ENCODE results near the gene GGTA1. TPM values are rescaled to one million over a fixed set of nuclear protein-coding genes. Genes with fewer than 3 reads are reported as not detected.
"Not testable (repeated sequence)": the region's sequence is repeated elsewhere in the genome, so short reads cannot be mapped to it uniquely, and the experiment has no call there.

GGTA1 gene
- polyA plus RNA-seq, 1 experiment = not detected

DNA sequence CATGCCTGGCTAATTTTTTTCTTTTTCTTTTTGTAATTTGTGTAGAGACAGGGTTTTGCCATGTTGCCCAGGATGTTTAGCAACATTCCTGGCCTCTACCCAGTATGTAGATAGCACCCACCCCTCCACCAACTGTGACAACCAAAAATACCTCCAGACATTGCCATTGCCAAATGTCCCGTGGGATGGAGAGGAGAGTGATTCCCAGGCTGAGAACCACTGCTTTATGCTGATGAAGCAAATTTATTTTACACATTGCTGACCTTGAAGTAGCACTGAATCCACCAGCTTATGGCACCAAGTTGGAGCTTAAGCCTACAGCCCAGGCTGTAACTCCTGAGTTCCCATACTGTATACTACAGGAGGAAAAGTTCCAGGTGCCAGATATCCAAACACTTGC, 58.5 kb downstream of the GGTA1 start:
- CTCF ChIA-PET = interaction anchor here (0.7 to 4.0 kb wide), 8 partner anchors 13 to 455 kb away, joined by 3 to 39 read pairs (median 4); no protein-coding TSS in a partner anchor

GRCh38 chr9:121439711-121440664, 59.7 kb downstream of the GGTA1 start:
- H3K27me3 ChIP-seq (ENCODE audit: control insufficient read depth, insufficient read depth, low read length) = peaks cover 50% of the 10 kb centered on the region
- ChIA-PET CTCF (interaction anchor here (0.5 to 4.0 kb wide), 22 partner anchors 10 to 789 kb away, joined by 3 to 39 read pairs (median 4); no protein-coding TSS in a partner anchor), POLR2A (interaction anchor here (0.7 kb wide), 1 partner anchor 120 kb away, joined by 4 read pairs; no protein-coding TSS in a partner anchor)
- no peak overlapping the region for H3K4me3 ChIP-seq (ENCODE audit: low read depth, low read length)
- DNase-seq (ENCODE audit: low read depth, low spot score) = no peak
- no peaks in the 10 kb centered on the region for H3K9me3 ChIP-seq (ENCODE audit: control insufficient read depth, insufficient read depth, low read length)
- TF ChIP-seq CTCF (IDR thresholded peaks at IDR 0.05; ENCODE audit: low read depth, low read length) = peak; percentile 55
- no peak overlapping the region for H3K27ac ChIP-seq (ENCODE audit: low read depth, low read length)

More for the DNA sequence above, 58.5 kb downstream of the GGTA1 start:
- no peak for DNase-seq (ENCODE audit: low read depth, low spot score)
- no peak for TF ChIP-seq CTCF (IDR thresholded peaks at IDR 0.05; ENCODE audit: low read depth, low read length)
- Histone ChIP-seq H3K27me3 (ENCODE audit: control insufficient read depth, insufficient read depth, low read length) (peaks cover 57% of the 10 kb centered on the region), H3K27ac (ENCODE audit: low read depth, low read length) (no peak overlapping the region), H3K9me3 (ENCODE audit: control insufficient read depth, insufficient read depth, low read length) (no peaks in the 10 kb centered on the region), H3K4me3 (ENCODE audit: low read depth, low read length) (no peak overlapping the region)
- POLR2A ChIA-PET = no interaction called here

DNA sequence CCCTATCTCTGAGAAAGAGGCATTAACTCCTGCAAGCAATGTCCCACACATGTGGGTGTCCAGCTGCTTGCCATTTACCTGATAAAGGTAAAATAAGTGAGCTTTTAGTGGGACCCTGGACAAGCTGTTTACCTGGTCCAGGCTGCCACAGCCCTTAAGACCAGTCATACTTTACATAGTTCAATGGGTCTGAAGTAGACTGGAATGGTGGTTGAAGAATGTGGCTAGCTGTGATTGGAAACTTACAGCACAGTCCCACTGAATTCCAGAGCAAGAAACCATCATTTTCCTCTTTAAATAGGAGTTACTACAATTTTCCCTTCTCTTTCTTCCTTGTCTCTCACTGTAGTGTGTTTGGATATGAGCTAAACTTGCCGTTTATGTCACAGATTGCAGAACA, 60.6 kb downstream of the GGTA1 start:
- Histone ChIP-seq H3K27ac (ENCODE audit: low read depth, low read length) (no peak overlapping the region), H3K9me3 (ENCODE audit: control insufficient read depth, insufficient read depth, low read length) (no peaks in the 10 kb centered on the region), H3K27me3 (ENCODE audit: control insufficient read depth, insufficient read depth, low read length) (peaks cover 42% of the 10 kb centered on the region), H3K4me3 (ENCODE audit: low read depth, low read length) (no peak overlapping the region)
- ChIA-PET CTCF (interaction anchor here (0.5 to 4.0 kb wide), 7 partner anchors 12 to 225 kb away, joined by 3 to 39 read pairs (median 7); no protein-coding TSS in a partner anchor), POLR2A (no interaction called here)
- DNase-seq (ENCODE audit: low read depth, low spot score) = no peak
- TF ChIP-seq CTCF (IDR thresholded peaks at IDR 0.05; ENCODE audit: low read depth, low read length) = no peak

DNA sequence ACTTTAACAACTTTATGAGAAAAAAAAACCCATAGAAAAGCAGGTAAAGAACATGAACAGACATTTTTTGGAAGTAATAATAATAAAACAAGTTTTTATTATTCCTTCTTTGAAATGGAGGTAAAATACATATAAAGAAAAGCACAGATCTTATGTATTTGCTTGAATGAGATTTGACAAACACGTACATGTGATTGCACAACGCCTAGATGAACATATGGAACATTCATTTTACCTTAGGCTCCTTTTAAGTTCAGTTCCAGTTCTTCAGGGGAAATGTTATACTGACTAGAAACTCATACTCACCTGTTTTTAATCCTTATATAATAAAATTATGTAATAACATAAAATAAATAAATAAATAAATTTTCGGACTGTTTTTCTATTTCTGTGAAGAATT, 61.8 kb downstream of the GGTA1 start:
- H3K9me3 ChIP-seq (ENCODE audit: control insufficient read depth, insufficient read depth, low read length) = no peaks in the 10 kb centered on the region
- POLR2A ChIA-PET = no interaction called here
- H3K27me3 ChIP-seq (ENCODE audit: control insufficient read depth, insufficient read depth, low read length) = peaks cover 39% of the 10 kb centered on the region
- no peak overlapping the region for H3K4me3 ChIP-seq (ENCODE audit: low read depth, low read length)
- no peak for DNase-seq (ENCODE audit: low read depth, low spot score)
- CTCF ChIA-PET = interaction anchor here (4.0 kb wide), 1 partner anchor 224 kb away, joined by 38 read pairs; no protein-coding TSS in a partner anchor
- no peak for TF ChIP-seq CTCF (IDR thresholded peaks at IDR 0.05; ENCODE audit: low read depth, low read length)
- no peak overlapping the region for H3K27ac ChIP-seq (ENCODE audit: low read depth, low read length)

DNA sequence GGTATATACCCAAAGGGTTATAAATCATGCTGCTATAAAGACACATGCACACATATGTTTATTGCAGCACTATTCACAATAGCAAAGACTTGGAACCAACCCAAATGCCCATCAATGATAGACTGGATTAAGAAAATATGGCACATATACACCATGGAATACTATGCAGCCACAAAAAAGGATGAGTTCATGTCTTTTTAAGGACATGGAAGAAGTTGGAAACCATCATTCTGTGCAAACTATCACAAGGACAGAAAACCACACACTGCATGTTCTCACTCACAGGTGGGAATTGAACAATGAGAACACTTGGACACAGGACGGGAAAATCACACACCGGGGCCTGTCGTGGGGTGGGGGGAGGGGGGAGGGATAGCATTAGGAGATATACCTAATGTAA, 62.6 kb downstream of the GGTA1 start:
- H3K27me3 ChIP-seq (ENCODE audit: control insufficient read depth, insufficient read depth, low read length) = peaks cover 31% of the 10 kb centered on the region
- H3K4me3 ChIP-seq (ENCODE audit: low read depth, low read length); H3K9me3 ChIP-seq (ENCODE audit: control insufficient read depth, insufficient read depth, low read length); DNase-seq (ENCODE audit: low read depth, low spot score); POLR2A ChIA-PET; H3K27ac ChIP-seq (ENCODE audit: low read depth, low read length); CTCF ChIA-PET: not testable (repeated sequence)

Measured in AG04450 (cell line).